ENCODE measurements around the gene HOXB5.
A peak's percentile ranks its signal among the peaks of the same experiment; 100 is the strongest.

HOXB5 gene

GRCh38 chr17:48598736-48599135 is 5.2 kb upstream of the HOXB5 start:
- peak overlapping the region; percentile 57; the same call in 1 of the 2 replicates for H3K4me3 ChIP-seq (ENCODE audit: low read depth, low read length)
- peak overlapping the region; percentile 87 for H3K9ac ChIP-seq (ENCODE audit: low read length)

GRCh38 chr17:48597778-48598631 is 4.4 kb upstream of the HOXB5 start:
- peaks cover 100% of the 10 kb centered on the region for H3K27me3 ChIP-seq (ENCODE audit: control insufficient read depth, insufficient read depth, low read length)

More at GRCh38 chr17:48598736-48599135, 5.2 kb upstream of the HOXB5 start:
- Histone ChIP-seq H3K4me1 (ENCODE audit: control insufficient read depth, insufficient read depth, low read length) (peaks cover 50% of the 10 kb centered on the region), H3K9me3 (ENCODE audit: control insufficient read depth, insufficient read depth, low read depth, low read length) (no peaks in the 10 kb centered on the region), H3K27me3 (ENCODE audit: control insufficient read depth, insufficient read depth, low read length) (peaks cover 100% of the 10 kb centered on the region), H3K27ac (ENCODE audit: low read depth, low read length) (no peak overlapping the region; the same call in 1 of the 2 replicates), H3K36me3 (ENCODE audit: control insufficient read depth, insufficient read depth, low read length) (no peaks in the 10 kb centered on the region; the same call in 1 of the 2 replicates)

GRCh38 chr17:48597528-48597777 is 3.9 kb upstream of the HOXB5 start:
- Histone ChIP-seq H3K9me3 (ENCODE audit: control insufficient read depth, insufficient read depth, low read depth, low read length) (no peaks in the 10 kb centered on the region), H3K27me3 (ENCODE audit: control insufficient read depth, insufficient read depth, low read length) (peaks cover 100% of the 10 kb centered on the region), H3K9ac (ENCODE audit: low read length) (peak overlapping the region; percentile 87), H3K4me1 (ENCODE audit: control insufficient read depth, insufficient read depth, low read length) (peaks cover 50% of the 10 kb centered on the region), H3K36me3 (ENCODE audit: control insufficient read depth, insufficient read depth, low read length) (no peaks in the 10 kb centered on the region; the same call in 1 of the 2 replicates), H3K27ac (ENCODE audit: low read depth, low read length) (peak overlapping the region; percentile 25; the same call in 1 of the 2 replicates), H3K4me3 (ENCODE audit: low read depth, low read length) (peak overlapping the region; percentile 57)

More at GRCh38 chr17:48597778-48598631, 4.4 kb upstream of the HOXB5 start:
- Histone ChIP-seq H3K4me1 (ENCODE audit: control insufficient read depth, insufficient read depth, low read length) (peaks cover 50% of the 10 kb centered on the region), H3K4me3 (ENCODE audit: low read depth, low read length) (peak overlapping the region; percentile 57), H3K36me3 (ENCODE audit: control insufficient read depth, insufficient read depth, low read length) (no peaks in the 10 kb centered on the region; the same call in 1 of the 2 replicates), H3K9ac (ENCODE audit: low read length) (peak overlapping the region; percentile 87), H3K9me3 (ENCODE audit: control insufficient read depth, insufficient read depth, low read depth, low read length) (no peaks in the 10 kb centered on the region), H3K27ac (ENCODE audit: low read depth, low read length) (peak overlapping the region; percentile 25; the same call in 1 of the 2 replicates)

- Histone ChIP-seq H3K9ac (ENCODE audit: low read length) (peak overlapping the region; percentile 87), H3K9me3 (ENCODE audit: control insufficient read depth, insufficient read depth, low read depth, low read length) (no peaks in the 10 kb centered on the region), H3K4me1 (ENCODE audit: control insufficient read depth, insufficient read depth, low read length) (peaks cover 49% of the 10 kb centered on the region), H3K36me3 (ENCODE audit: control insufficient read depth, insufficient read depth, low read length) (no peaks in the 10 kb centered on the region; the same call in 1 of the 2 replicates), H3K27me3 (ENCODE audit: control insufficient read depth, insufficient read depth, low read length) (peaks cover 100% of the 10 kb centered on the region), H3K27ac (ENCODE audit: low read depth, low read length) (peak overlapping the region; percentile 25; the same call in 1 of the 2 replicates), H3K4me3 (ENCODE audit: low read depth, low read length) (peak overlapping the region; percentile 57)
Observed at GRCh38 chr17:48596735-48597527, 3.4 kb upstream of the HOXB5 start.

- Histone ChIP-seq H3K9ac (ENCODE audit: low read length) (peak overlapping the region; percentile 87), H3K9me3 (ENCODE audit: control insufficient read depth, insufficient read depth, low read depth, low read length) (no peaks in the 10 kb centered on the region), H3K27ac (ENCODE audit: low read depth, low read length) (no peak overlapping the region; the same call in 1 of the 2 replicates), H3K36me3 (ENCODE audit: control insufficient read depth, insufficient read depth, low read length) (no peaks in the 10 kb centered on the region; the same call in 1 of the 2 replicates), H3K4me3 (ENCODE audit: low read depth, low read length) (peak overlapping the region; percentile 57), H3K4me1 (ENCODE audit: control insufficient read depth, insufficient read depth, low read length) (peaks cover 44% of the 10 kb centered on the region), H3K27me3 (ENCODE audit: control insufficient read depth, insufficient read depth, low read length) (peaks cover 100% of the 10 kb centered on the region)
Observed at GRCh38 chr17:48596000-48596734, 2.6 kb upstream of the HOXB5 start.

- peak overlapping the region; percentile 87 for H3K9ac ChIP-seq (ENCODE audit: low read length)
- no peak overlapping the region; the same call in 1 of the 2 replicates for H3K27ac ChIP-seq (ENCODE audit: low read depth, low read length)
- peak overlapping the region; percentile 57; the same call in 1 of the 2 replicates for H3K4me3 ChIP-seq (ENCODE audit: low read depth, low read length)
- H3K36me3 ChIP-seq (ENCODE audit: control insufficient read depth, insufficient read depth, low read length), result no peaks in the 10 kb centered on the region; the same call in 1 of the 2 replicates
- H3K9me3 ChIP-seq (ENCODE audit: control insufficient read depth, insufficient read depth, low read depth, low read length), result no peaks in the 10 kb centered on the region
- peaks cover 100% of the 10 kb centered on the region for H3K27me3 ChIP-seq (ENCODE audit: control insufficient read depth, insufficient read depth, low read length)
- H3K4me1 ChIP-seq (ENCODE audit: control insufficient read depth, insufficient read depth, low read length), result peaks cover 41% of the 10 kb centered on the region
Observed at GRCh38 chr17:48595278-48595999, 1.9 kb upstream of the HOXB5 start.

- Histone ChIP-seq H3K36me3 (ENCODE audit: control insufficient read depth, insufficient read depth, low read length) (no peaks in the 10 kb centered on the region; the same call in 1 of the 2 replicates), H3K4me3 (ENCODE audit: low read depth, low read length) (peak overlapping the region; percentile 57), H3K9ac (ENCODE audit: low read length) (peak overlapping the region; percentile 87), H3K27ac (ENCODE audit: low read depth, low read length) (no peak overlapping the region; the same call in 1 of the 2 replicates), H3K27me3 (ENCODE audit: control insufficient read depth, insufficient read depth, low read length) (peaks cover 100% of the 10 kb centered on the region), H3K4me1 (ENCODE audit: control insufficient read depth, insufficient read depth, low read length) (peaks cover 41% of the 10 kb centered on the region), H3K9me3 (ENCODE audit: control insufficient read depth, insufficient read depth, low read depth, low read length) (no peaks in the 10 kb centered on the region)
Observed at GRCh38 chr17:48594538-48595277, 1.1 kb upstream of the HOXB5 start.

GRCh38 chr17:48593840-48594537 is 410 bp upstream of the HOXB5 start:
- Histone ChIP-seq H3K27me3 (ENCODE audit: control insufficient read depth, insufficient read depth, low read length) (peaks cover 100% of the 10 kb centered on the region), H3K36me3 (ENCODE audit: control insufficient read depth, insufficient read depth, low read length) (no peaks in the 10 kb centered on the region; the same call in 1 of the 2 replicates), H3K9me3 (ENCODE audit: control insufficient read depth, insufficient read depth, low read depth, low read length) (no peaks in the 10 kb centered on the region), H3K9ac (ENCODE audit: low read length) (peak overlapping the region; percentile 87), H3K4me3 (ENCODE audit: low read depth, low read length) (peak overlapping the region; percentile 57), H3K4me1 (ENCODE audit: control insufficient read depth, insufficient read depth, low read length) (peaks cover 45% of the 10 kb centered on the region), H3K27ac (ENCODE audit: low read depth, low read length) (no peak overlapping the region; the same call in 1 of the 2 replicates)

GRCh38 chr17:48592577-48592976 is 1.0 kb downstream of the HOXB5 start:
- H3K27ac ChIP-seq (ENCODE audit: low read depth, low read length), result no peak overlapping the region; the same call in 1 of the 2 replicates
- H3K27me3 ChIP-seq (ENCODE audit: control insufficient read depth, insufficient read depth, low read length), result peaks cover 100% of the 10 kb centered on the region
- H3K9me3 ChIP-seq (ENCODE audit: control insufficient read depth, insufficient read depth, low read depth, low read length), result no peaks in the 10 kb centered on the region
- H3K4me3 ChIP-seq (ENCODE audit: low read depth, low read length), result peak overlapping the region; percentile 57; the same call in 1 of the 2 replicates
- H3K36me3 ChIP-seq (ENCODE audit: control insufficient read depth, insufficient read depth, low read length), result no peaks in the 10 kb centered on the region; the same call in 1 of the 2 replicates
- H3K9ac ChIP-seq (ENCODE audit: low read length), result peak overlapping the region; percentile 87
- peaks cover 36% of the 10 kb centered on the region for H3K4me1 ChIP-seq (ENCODE audit: control insufficient read depth, insufficient read depth, low read length)
